ENCODE results near the gene IFFO2.

IFFO2 gene

DNA sequence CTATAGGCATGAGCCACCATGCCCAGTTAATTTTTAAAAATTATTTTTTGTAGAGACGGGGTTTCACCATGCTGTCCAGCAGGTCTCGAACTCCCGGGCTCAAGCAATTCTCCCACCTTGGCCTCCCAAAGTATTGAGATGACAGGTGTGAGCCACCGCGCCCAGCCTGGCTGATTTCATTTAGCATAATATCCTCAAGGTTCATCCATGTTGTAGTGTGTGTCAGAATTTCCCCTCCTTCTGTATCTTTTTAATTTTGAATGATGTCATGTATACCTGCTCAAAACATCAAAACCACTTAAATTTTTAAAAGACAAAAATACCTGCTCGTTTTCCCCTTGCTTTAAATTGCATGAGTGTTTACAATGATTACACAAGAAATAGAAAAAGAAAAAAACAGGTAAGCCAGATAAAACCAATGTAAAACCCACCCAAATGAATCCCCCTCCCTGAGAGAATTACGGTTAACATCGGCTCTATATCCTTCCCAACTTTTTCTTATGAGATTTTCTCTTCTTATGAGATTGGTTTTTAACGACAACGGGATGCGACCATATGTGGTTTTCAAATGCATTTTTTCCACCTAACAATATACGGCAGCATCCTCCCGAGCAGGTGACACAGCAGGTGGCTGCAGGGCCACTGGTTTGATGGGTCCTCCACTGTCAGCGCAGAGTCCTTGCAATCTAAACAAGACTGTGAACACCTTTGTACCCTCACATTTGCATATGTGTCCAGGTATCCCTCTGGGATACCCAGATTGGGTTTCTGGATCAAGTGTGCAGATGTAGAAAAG is 22.1 kb downstream of the IFFO2 start:
- H3K18ac ChIP-seq (ENCODE audit: low read length): no peak overlapping the region

GRCh38 chr1:18932879-18933278 is 23.6 kb downstream of the IFFO2 start:
- DNase-seq: no peak
- H3K18ac ChIP-seq (ENCODE audit: low read length): peak overlapping the region; percentile 66
- no peak overlapping the region for H2AFZ ChIP-seq (ENCODE audit: insufficient read depth, low read length, poor library complexity)
- peaks cover 12 to 31% of the 10 kb centered on the region in 2 experiments for H3K4me1 ChIP-seq (ENCODE audit: control insufficient read depth in 1 of 2, insufficient read depth in 2 of 2, low read length in 2 of 2)
- no peak overlapping the region for H4K91ac ChIP-seq (ENCODE audit: low read depth, low read length)
- no peaks in the 10 kb centered on the region for H3K36me3 ChIP-seq (ENCODE audit: control insufficient read depth in 1 of 2, insufficient read depth in 2 of 2, low read length in 2 of 2)
- no peaks in the 10 kb centered on the region for H3K27me3 ChIP-seq (ENCODE audit: insufficient read depth, low read length)
- no peak overlapping the region for H3K4me3 ChIP-seq (ENCODE audit: low read depth, low read length)
- no peak overlapping the region for H2AK5ac ChIP-seq (ENCODE audit: low read length)
- H3K9me3 ChIP-seq (ENCODE audit: insufficient read depth, low read depth, low read length): peaks cover 4% of the 10 kb centered on the region
- H3K79me2 ChIP-seq (ENCODE audit: control insufficient read depth, insufficient read depth, low read length, poor library complexity): peaks cover 1% of the 10 kb centered on the region
- no peak overlapping the region for H4K8ac ChIP-seq (ENCODE audit: low read depth, low read length)
- peak overlapping the region; percentile 37 for H3K4ac ChIP-seq (ENCODE audit: low read depth, low read length)
- H2BK120ac ChIP-seq (ENCODE audit: insufficient read depth, low read length, poor library complexity): no peak overlapping the region
- no peak overlapping the region for H3K9ac ChIP-seq (ENCODE audit: low read length)
- no peak overlapping the region for H3K23ac ChIP-seq (ENCODE audit: low read length)
- no peak overlapping the region for H4K12ac ChIP-seq (ENCODE audit: low read depth, low read length)
- no CpG with 5 or more reads among the region's 7 CpGs for WGBS (ENCODE audit: extremely low coverage, insufficient coverage, insufficient read length)
- H3K4me2 ChIP-seq (ENCODE audit: low read length): no peak overlapping the region
- H3K27ac ChIP-seq (ENCODE audit: low read depth, low read length): no peak overlapping the region
- peak overlapping the region; percentile 15 for H2BK12ac ChIP-seq (ENCODE audit: low read length)
- H3K14ac ChIP-seq (ENCODE audit: low read length): no peak overlapping the region
- peaks cover 3% of the 10 kb centered on the region for H3K79me1 ChIP-seq (ENCODE audit: low read length)
- no peak overlapping the region for H2BK5ac ChIP-seq (ENCODE audit: low read depth, low read length, poor library complexity)

More for the DNA sequence above, 22.1 kb downstream of the IFFO2 start:
- no peak overlapping the region for H3K27ac ChIP-seq (ENCODE audit: low read depth, low read length)
- no peak overlapping the region for H4K8ac ChIP-seq (ENCODE audit: low read depth, low read length)
- no peak overlapping the region for H3K23ac ChIP-seq (ENCODE audit: low read length)
- no peak overlapping the region for H3K4me2 ChIP-seq (ENCODE audit: low read length)
- H3K27me3 ChIP-seq (ENCODE audit: insufficient read depth, low read length): no peaks in the 10 kb centered on the region
- no CpG with 5 or more reads among the region's 14 CpGs for WGBS (ENCODE audit: extremely low coverage, insufficient coverage, insufficient read length)
- peaks cover 10% of the 10 kb centered on the region for H3K79me1 ChIP-seq (ENCODE audit: low read length)
- no peak overlapping the region for H2BK5ac ChIP-seq (ENCODE audit: low read depth, low read length, poor library complexity)
- H2AFZ ChIP-seq (ENCODE audit: insufficient read depth, low read length, poor library complexity): no peak overlapping the region
- no peak overlapping the region for H3K14ac ChIP-seq (ENCODE audit: low read length)
- H2BK120ac ChIP-seq (ENCODE audit: insufficient read depth, low read length, poor library complexity): no peak overlapping the region
- no peak overlapping the region for H3K9ac ChIP-seq (ENCODE audit: low read length)
- peaks cover 4% of the 10 kb centered on the region for H3K79me2 ChIP-seq (ENCODE audit: control insufficient read depth, insufficient read depth, low read length, poor library complexity)
- no peak overlapping the region for H3K4me3 ChIP-seq (ENCODE audit: low read depth, low read length)
- H4K12ac ChIP-seq (ENCODE audit: low read depth, low read length): no peak overlapping the region
- no peak overlapping the region for H2AK5ac ChIP-seq (ENCODE audit: low read length)
- H3K4ac ChIP-seq (ENCODE audit: low read depth, low read length): no peak overlapping the region
- H3K4me1 ChIP-seq (ENCODE audit: control insufficient read depth in 1 of 2, insufficient read depth in 2 of 2, low read length in 2 of 2): peaks cover 23 to 43% of the 10 kb centered on the region in 2 experiments
- H3K36me3 ChIP-seq (ENCODE audit: control insufficient read depth in 1 of 2, insufficient read depth in 2 of 2, low read length in 2 of 2): no peaks in the 10 kb centered on the region
- peaks cover 2% of the 10 kb centered on the region for H3K9me3 ChIP-seq (ENCODE audit: insufficient read depth, low read depth, low read length)
- no peak overlapping the region for H2BK12ac ChIP-seq (ENCODE audit: low read length)
- no peak overlapping the region for H4K91ac ChIP-seq (ENCODE audit: low read depth, low read length)
- DNase-seq: no peak

DNA sequence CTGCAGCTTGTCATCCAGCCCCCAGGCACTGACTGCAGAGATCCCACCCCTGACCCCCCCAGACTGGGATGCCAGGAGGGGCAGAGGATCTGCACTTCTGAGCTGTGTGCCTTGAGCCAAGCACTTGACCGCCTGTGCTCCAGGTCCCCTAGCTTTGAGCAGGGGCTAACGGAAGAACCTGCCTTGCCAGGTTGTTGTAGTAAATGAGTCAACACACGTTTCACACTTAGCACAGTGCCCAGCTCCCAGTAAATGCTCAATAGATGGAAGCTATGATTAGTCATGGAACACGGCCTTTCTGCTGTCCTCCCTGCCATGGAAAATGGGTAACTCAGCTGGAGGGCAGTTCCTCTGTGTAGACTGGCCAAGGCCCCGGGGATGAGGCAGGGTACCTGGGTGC is 24.1 kb downstream of the IFFO2 start:
- Histone ChIP-seq H3K27me3 (ENCODE audit: insufficient read depth, low read length) (no peaks in the 10 kb centered on the region), H3K27ac (ENCODE audit: low read depth, low read length) (no peak overlapping the region), H2AK5ac (ENCODE audit: low read length) (no peak overlapping the region), H3K4me3 (ENCODE audit: low read depth, low read length) (no peak overlapping the region), H2BK120ac (ENCODE audit: insufficient read depth, low read length, poor library complexity) (no peak overlapping the region), H4K12ac (ENCODE audit: low read depth, low read length) (no peak overlapping the region), H3K36me3 (ENCODE audit: control insufficient read depth in 1 of 2, insufficient read depth in 2 of 2, low read length in 2 of 2) (no peaks in the 10 kb centered on the region), H4K91ac (ENCODE audit: low read depth, low read length) (no peak overlapping the region), H2BK5ac (ENCODE audit: low read depth, low read length, poor library complexity) (no peak overlapping the region), H3K14ac (ENCODE audit: low read length) (no peak overlapping the region), H3K79me1 (ENCODE audit: low read length) (peaks cover 4% of the 10 kb centered on the region), H3K9ac (ENCODE audit: low read length) (no peak overlapping the region), H3K4ac (ENCODE audit: low read depth, low read length) (no peak overlapping the region), H3K9me3 (ENCODE audit: insufficient read depth, low read depth, low read length) (peaks cover 4% of the 10 kb centered on the region), H3K79me2 (ENCODE audit: control insufficient read depth, insufficient read depth, low read length, poor library complexity) (peaks cover 1% of the 10 kb centered on the region), H4K8ac (ENCODE audit: low read depth, low read length) (no peak overlapping the region), H2AFZ (ENCODE audit: insufficient read depth, low read length, poor library complexity) (no peak overlapping the region), H3K23ac (ENCODE audit: low read length) (no peak overlapping the region), H3K4me2 (ENCODE audit: low read length) (no peak overlapping the region), H2BK12ac (ENCODE audit: low read length) (no peak overlapping the region), H3K18ac (ENCODE audit: low read length) (no peak overlapping the region), H3K4me1 (ENCODE audit: control insufficient read depth in 1 of 2, insufficient read depth in 2 of 2, low read length in 2 of 2) (peaks cover 13 to 33% of the 10 kb centered on the region in 2 experiments)
- no CpG with 5 or more reads among the region's 5 CpGs for WGBS (ENCODE audit: extremely low coverage, insufficient coverage, insufficient read length)
- DNase-seq: peak in 1 of 2 donors; percentile 64

DNA sequence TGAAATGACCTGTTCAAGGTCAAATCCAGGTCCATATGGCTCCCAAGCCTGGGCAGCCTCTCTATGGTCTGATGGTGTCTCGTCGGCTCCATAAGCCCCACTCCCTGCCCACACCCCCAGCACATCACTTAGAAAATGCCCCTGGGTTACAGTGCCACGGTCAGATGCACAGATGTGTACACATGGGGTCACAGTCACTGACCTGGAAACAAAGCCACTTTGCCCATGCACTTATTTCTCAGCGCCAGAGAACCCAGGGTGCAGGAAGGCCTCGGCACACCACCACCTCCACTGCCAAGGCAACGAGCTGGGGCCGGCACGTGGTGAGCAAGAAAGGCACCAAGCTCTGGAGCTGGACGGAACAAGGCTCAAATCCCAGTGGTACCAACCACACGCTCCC is 24.7 kb downstream of the IFFO2 start:
- H4K12ac ChIP-seq (ENCODE audit: low read depth, low read length): no peak overlapping the region
- no peak overlapping the region for H4K8ac ChIP-seq (ENCODE audit: low read depth, low read length)
- peak overlapping the region; percentile 44 for H3K18ac ChIP-seq (ENCODE audit: low read length)
- H3K9me3 ChIP-seq (ENCODE audit: insufficient read depth, low read depth, low read length): peaks cover 4% of the 10 kb centered on the region
- H3K23ac ChIP-seq (ENCODE audit: low read length): no peak overlapping the region
- peaks cover 11% of the 10 kb centered on the region for H3K79me1 ChIP-seq (ENCODE audit: low read length)
- DNase-seq: no peak
- peaks cover 13 to 33% of the 10 kb centered on the region in 2 experiments for H3K4me1 ChIP-seq (ENCODE audit: control insufficient read depth in 1 of 2, insufficient read depth in 2 of 2, low read length in 2 of 2)
- no peak overlapping the region for H2BK5ac ChIP-seq (ENCODE audit: low read depth, low read length, poor library complexity)
- H3K9ac ChIP-seq (ENCODE audit: low read length): no peak overlapping the region
- H3K14ac ChIP-seq (ENCODE audit: low read length): no peak overlapping the region
- no peak overlapping the region for H3K4me3 ChIP-seq (ENCODE audit: low read depth, low read length)
- no peak overlapping the region for H2BK120ac ChIP-seq (ENCODE audit: insufficient read depth, low read length, poor library complexity)
- H2BK12ac ChIP-seq (ENCODE audit: low read length): no peak overlapping the region
- H3K27ac ChIP-seq (ENCODE audit: low read depth, low read length): no peak overlapping the region
- H3K36me3 ChIP-seq (ENCODE audit: control insufficient read depth in 1 of 2, insufficient read depth in 2 of 2, low read length in 2 of 2): no peaks in the 10 kb centered on the region
- H2AK5ac ChIP-seq (ENCODE audit: low read length): no peak overlapping the region
- H4K91ac ChIP-seq (ENCODE audit: low read depth, low read length): no peak overlapping the region
- no peak overlapping the region for H2AFZ ChIP-seq (ENCODE audit: insufficient read depth, low read length, poor library complexity)
- H3K27me3 ChIP-seq (ENCODE audit: insufficient read depth, low read length): no peaks in the 10 kb centered on the region
- peaks cover 6% of the 10 kb centered on the region for H3K79me2 ChIP-seq (ENCODE audit: control insufficient read depth, insufficient read depth, low read length, poor library complexity)
- no CpG with 5 or more reads among the region's 10 CpGs for WGBS (ENCODE audit: extremely low coverage, insufficient coverage, insufficient read length)
- no peak overlapping the region for H3K4ac ChIP-seq (ENCODE audit: low read depth, low read length)
- H3K4me2 ChIP-seq (ENCODE audit: low read length): no peak overlapping the region

Data from trophoblast cell (in vitro differentiated cells and primary cell).